Smooth muscle cell (in vitro differentiated cells): ENCODE measurements around the gene EN2. TPM values are rescaled to one million over a fixed set of nuclear protein-coding genes. Genes with fewer than 3 reads are reported as not detected.

Experiments
- DNase-seq: peaks from one replicate; lab custom pipeline; 2025; ENCODE audit not compliant: unreplicated experiment; lab: John Stamatoyannopoulos, UW
- H2AFZ ChIP-seq: fragments of 200-600 bp; sonication (generic); 2 replicates; pipeline ENCODE4 v1.6.0; 2016; ENCODE audit warnings: antibody characterized with exemption, low read depth, mild to moderate bottlenecking
- H3F3A ChIP-seq: fragments of 200-600 bp; sonication (generic); 2 replicates; pipeline ENCODE4 v1.6.0; 2017; ENCODE audit warnings: antibody characterized with exemption, low read depth
- H3K27ac ChIP-seq: fragments of 200-600 bp; sonication (generic); 2 replicates; pipeline ENCODE4 v1.5.1; 2016; ENCODE audit warnings: low read depth, mild to moderate bottlenecking
- H3K27me3 ChIP-seq: fragments of 200-600 bp; sonication (generic); 2 replicates; pipeline ENCODE4 v1.6.1; 2016; ENCODE audit warnings: low read depth, mild to moderate bottlenecking
- H3K36me3 ChIP-seq: fragments of 200-600 bp; sonication (generic); 2 replicates; pipeline ENCODE4 v1.5.1; 2016; ENCODE audit warnings: low read depth
- H3K4me1 ChIP-seq: fragments of 200-600 bp; sonication (generic); 2 replicates; pipeline ENCODE4 v1.5.1; 2016; ENCODE audit warnings: low read depth
- H3K4me2 ChIP-seq: fragments of 200-600 bp; sonication (generic); 2 replicates; pipeline ENCODE4 v1.6.0; 2016; ENCODE audit warnings: mild to moderate bottlenecking
- H3K4me3 ChIP-seq: fragments of 200-600 bp; sonication (generic); 2 replicates; pipeline ENCODE4 v1.5.1; 2016; ENCODE audit warnings: mild to moderate bottlenecking
- H3K79me2 ChIP-seq: fragments of 200-600 bp; sonication (generic); 2 replicates; pipeline ENCODE4 v1.6.0; 2016; ENCODE audit warnings: low read depth, mild to moderate bottlenecking
- H3K9ac ChIP-seq: fragments of 200-600 bp; sonication (generic); 2 replicates; pipeline ENCODE4 v1.6.0; 2016; ENCODE audit warnings: low read depth
- H3K9me3 ChIP-seq: fragments of 200-600 bp; sonication (generic); replicated peaks from 2 replicates; pipeline ENCODE4 v1.5.1; 2016; ENCODE audit warnings: low read depth
- H4K20me1 ChIP-seq: fragments of 200-600 bp; sonication (generic); 2 replicates; pipeline ENCODE4 v1.6.0; 2016; ENCODE audit warnings: low read depth
- WGBS: methylation state at CpG from one replicate; pipeline ENCODE4 v1.1.7; 2016; ENCODE audit warnings: low lambda C conversion rate; 5-methylcytosine and 5-hydroxymethylcytosine counted together
- polyA plus RNA-seq: library from polyadenylated mRNA; unstranded; fragments of >200 nt; fragmentation: Nextera tagmentation; extraction: Ambion mirVana; gene quantifications from 2 replicates; pipeline ENCODE4 v1.2.1, GENCODE V29; 2016
- total RNA-seq: library from RNA; depleted of rRNA; stranded (reverse); fragments of >200 nt; gene quantifications from 2 replicates; pipeline ENCODE4 v1.2.3, GENCODE V29; 2014
- TF ChIP-seq, protein P1 (sequence below): fragments of 200-600 bp; sonication (generic); IDR thresholded peaks from 2 replicates; pipeline ENCODE4 v1.5.1; 2017; ENCODE audit warnings: borderline replicate concordance, mild to moderate bottlenecking, antibody characterized with exemption; ENCODE audit not compliant: insufficient read depth, poor library complexity, severe bottlenecking

The EN2 gene
- total and polyA plus RNA-seq, 2 experiments from 2014 or later, result not detected

GRCh38 chr7:155471718-155472117, 13.8 kb downstream of the EN2 start:
- no peaks in the 10 kb centered on the region for H3K9me3 ChIP-seq
- H3K36me3 ChIP-seq, result no peaks in the 10 kb centered on the region
- no peaks in the 10 kb centered on the region for H3F3A ChIP-seq
- no peaks in the 10 kb centered on the region for H4K20me1 ChIP-seq
- no peak for DNase-seq
- H3K4me2 ChIP-seq, result peak overlapping the region; percentile 79
- no peak overlapping the region for H2AFZ ChIP-seq
- peaks cover 20% of the 10 kb centered on the region for H3K4me1 ChIP-seq
- H3K79me2 ChIP-seq, result no peaks in the 10 kb centered on the region
- no peak overlapping the region for H3K4me3 ChIP-seq
- TF ChIP-seq, protein P1, sequence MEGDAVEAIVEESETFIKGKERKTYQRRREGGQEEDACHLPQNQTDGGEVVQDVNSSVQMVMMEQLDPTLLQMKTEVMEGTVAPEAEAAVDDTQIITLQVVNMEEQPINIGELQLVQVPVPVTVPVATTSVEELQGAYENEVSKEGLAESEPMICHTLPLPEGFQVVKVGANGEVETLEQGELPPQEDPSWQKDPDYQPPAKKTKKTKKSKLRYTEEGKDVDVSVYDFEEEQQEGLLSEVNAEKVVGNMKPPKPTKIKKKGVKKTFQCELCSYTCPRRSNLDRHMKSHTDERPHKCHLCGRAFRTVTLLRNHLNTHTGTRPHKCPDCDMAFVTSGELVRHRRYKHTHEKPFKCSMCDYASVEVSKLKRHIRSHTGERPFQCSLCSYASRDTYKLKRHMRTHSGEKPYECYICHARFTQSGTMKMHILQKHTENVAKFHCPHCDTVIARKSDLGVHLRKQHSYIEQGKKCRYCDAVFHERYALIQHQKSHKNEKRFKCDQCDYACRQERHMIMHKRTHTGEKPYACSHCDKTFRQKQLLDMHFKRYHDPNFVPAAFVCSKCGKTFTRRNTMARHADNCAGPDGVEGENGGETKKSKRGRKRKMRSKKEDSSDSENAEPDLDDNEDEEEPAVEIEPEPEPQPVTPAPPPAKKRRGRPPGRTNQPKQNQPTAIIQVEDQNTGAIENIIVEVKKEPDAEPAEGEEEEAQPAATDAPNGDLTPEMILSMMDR, result no peak
- H3K27me3 ChIP-seq, result peaks cover 92% of the 10 kb centered on the region
- WGBS, result 9% methylated on average over 11 of the region's 11 CpGs
- H3K27ac ChIP-seq, result no peak overlapping the region
- H3K9ac ChIP-seq, result no peak overlapping the region

DNA sequence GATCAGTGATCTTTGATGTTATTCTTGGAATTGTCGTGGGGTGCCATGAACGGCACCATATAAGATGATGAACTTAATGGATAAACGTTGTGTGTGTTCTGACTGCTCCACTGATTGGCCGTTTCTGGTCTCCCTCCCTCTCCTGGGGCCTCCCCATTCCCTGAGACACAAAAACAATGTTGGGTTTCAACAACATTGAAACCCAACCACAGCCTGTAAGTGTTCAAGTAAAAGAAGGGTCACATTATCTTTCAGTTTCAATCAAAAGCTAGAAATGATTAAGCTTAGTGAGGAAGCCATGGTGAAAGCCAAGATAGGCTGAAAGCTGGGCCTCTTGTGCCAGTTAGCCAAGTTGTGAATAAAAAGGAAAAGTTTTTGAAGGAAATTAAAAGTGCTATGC, 19.5 kb downstream of the EN2 start:
- TF ChIP-seq, protein P1, result no peak
- no peaks in the 10 kb centered on the region for H3K4me1 ChIP-seq
- peaks cover 56% of the 10 kb centered on the region for H3K27me3 ChIP-seq
- H3K27ac ChIP-seq, result no peak overlapping the region
- H3K36me3 ChIP-seq, result no peaks in the 10 kb centered on the region
- no peak overlapping the region for H2AFZ ChIP-seq
- no peaks in the 10 kb centered on the region for H3K9me3 ChIP-seq
- H3K4me2 ChIP-seq, result no peak overlapping the region
- no peak for DNase-seq
- H3K79me2 ChIP-seq, result no peaks in the 10 kb centered on the region
- no peak overlapping the region for H3K4me3 ChIP-seq
- H3F3A ChIP-seq, result no peaks in the 10 kb centered on the region
- H3K9ac ChIP-seq, result no peak overlapping the region
- no peaks in the 10 kb centered on the region for H4K20me1 ChIP-seq
- 73% methylated on average over 4 of the region's 4 CpGs for WGBS

DNA sequence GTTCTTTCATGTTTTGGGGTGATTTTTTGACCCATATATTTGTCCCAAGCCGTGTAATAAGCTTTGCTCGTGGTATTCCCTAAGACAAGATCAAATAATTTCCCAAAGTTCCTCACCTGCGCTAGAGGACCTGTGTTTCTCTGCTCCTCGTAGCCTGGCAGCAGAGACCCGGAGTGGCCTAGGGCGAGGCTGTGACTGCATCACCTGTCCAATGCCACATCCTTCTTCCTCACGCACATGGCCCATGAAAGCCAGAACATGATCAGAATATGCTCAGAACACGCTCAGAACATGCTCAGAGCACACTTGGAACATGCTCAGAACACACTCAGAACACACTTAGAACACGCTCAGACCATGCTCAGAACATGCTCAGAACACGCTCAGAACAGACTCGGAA, 23.8 kb downstream of the EN2 start:
- no peaks in the 10 kb centered on the region for H3K36me3 ChIP-seq
- no peak overlapping the region for H3K4me2 ChIP-seq
- TF ChIP-seq, protein P1, result no peak
- no peaks in the 10 kb centered on the region for H3K4me1 ChIP-seq
- no peaks in the 10 kb centered on the region for H4K20me1 ChIP-seq
- no peak overlapping the region for H2AFZ ChIP-seq
- H3K9ac ChIP-seq, result no peak overlapping the region
- no peak overlapping the region for H3K4me3 ChIP-seq
- DNase-seq, result no peak
- no peak overlapping the region for H3K27ac ChIP-seq
- no peaks in the 10 kb centered on the region for H3K9me3 ChIP-seq
- H3K79me2 ChIP-seq, result no peaks in the 10 kb centered on the region
- 93% methylated on average over 11 of the region's 11 CpGs for WGBS
- H3F3A ChIP-seq, result no peaks in the 10 kb centered on the region
- H3K27me3 ChIP-seq, result peaks cover 20% of the 10 kb centered on the region

GRCh38 chr7:155482511-155483183, 24.7 kb downstream of the EN2 start:
- Histone ChIP-seq H3K27ac (no peak overlapping the region), H3K4me2 (no peak overlapping the region), H2AFZ (no peak overlapping the region), H3K9ac (no peak overlapping the region), H4K20me1 (no peaks in the 10 kb centered on the region), H3F3A (no peaks in the 10 kb centered on the region), H3K9me3 (no peaks in the 10 kb centered on the region), H3K4me3 (no peak overlapping the region), H3K79me2 (no peaks in the 10 kb centered on the region), H3K27me3 (peaks cover 13% of the 10 kb centered on the region), H3K36me3 (no peaks in the 10 kb centered on the region), H3K4me1 (no peaks in the 10 kb centered on the region)
- no peak for DNase-seq
- TF ChIP-seq, protein P1, result no peak
- 76% methylated on average over 17 of the region's 17 CpGs for WGBS
